SU-DHL-6 (cell line): Measurements from ENCODE around the gene MYL3.

Experiments used
- H2AFZ ChIP-seq: fragments of 200-600 bp; sonication (generic); 2 replicates; pipeline ENCODE4 v1.6.1; 2014; ENCODE audit warnings: low read depth, mild to moderate bottlenecking, moderate library complexity, mixed read lengths, antibody characterized with exemption, low read length; ENCODE audit not compliant: severe bottlenecking
- H3F3A ChIP-seq: fragments of 200-600 bp; shearing (Covaris generic); 2 replicates; pipeline ENCODE4 v1.6.0; 2016; ENCODE audit warnings: antibody characterized with exemption, mild to moderate bottlenecking; ENCODE audit not compliant: insufficient read depth
- H3K27ac ChIP-seq: fragments of 200-600 bp; sonication (generic); 2 replicates; pipeline ENCODE4 v1.5.1; 2016; ENCODE audit warnings: low read depth, mild to moderate bottlenecking, low read length, moderate library complexity, mixed read lengths
- H3K27me3 ChIP-seq: fragments of 200-600 bp; sonication (generic), shearing (Covaris generic); 2 replicates; pipeline ENCODE4 v1.6.0; 2014; ENCODE audit warnings: mild to moderate bottlenecking, low read length
- H3K36me3 ChIP-seq: fragments of 200-600 bp; sonication (generic); 2 replicates; pipeline ENCODE4 v1.6.1; 2014; ENCODE audit warnings: mild to moderate bottlenecking, low read length, mixed read lengths
- H3K4me2 ChIP-seq: fragments of 300-600, 200-600 bp; shearing (Covaris generic), sonication (generic); 2 replicates; pipeline ENCODE4 v1.6.0; 2014; ENCODE audit warnings: low read length, low read depth, mild to moderate bottlenecking; ENCODE audit not compliant: poor library complexity, severe bottlenecking
- H3K4me3 ChIP-seq: fragments of 200-600 bp; sonication (generic); 2 replicates; pipeline ENCODE4 v1.5.1; 2014; ENCODE audit warnings: antibody characterized with exemption, low read length, mild to moderate bottlenecking, mixed read lengths; ENCODE audit not compliant: insufficient read depth, poor library complexity, severe bottlenecking
- H3K79me2 ChIP-seq: fragments of 200-600 bp; sonication (generic); 2 replicates; pipeline ENCODE4 v1.6.1; 2014; ENCODE audit warnings: mild to moderate bottlenecking, low read length, moderate library complexity; ENCODE audit not compliant: insufficient read depth
- H3K9ac ChIP-seq: fragments of 200-600 bp; sonication (generic); 2 replicates; pipeline ENCODE4 v1.7.0; 2014; ENCODE audit warnings: mild to moderate bottlenecking, low read length
- H3K9me2 ChIP-seq: fragments of 200-600 bp; sonication (generic); replicated peaks from 2 replicates; pipeline ENCODE4 v1.6.1; 2014; ENCODE audit warnings: low read length; ENCODE audit not compliant: insufficient read depth
- H3K9me3 ChIP-seq: fragments of 200-600 bp; sonication (generic); 2 replicates; pipeline ENCODE4 v1.6.1; 2014; ENCODE audit warnings: low read length, mixed read lengths; ENCODE audit not compliant: insufficient read depth
- H4K20me1 ChIP-seq: fragments of 200-600 bp; sonication (generic); 2 replicates; pipeline ENCODE4 v1.6.1; 2014; ENCODE audit warnings: low read depth, mild to moderate bottlenecking, antibody characterized with exemption, low read length, moderate library complexity, mixed read lengths
- EZH2phosphoT487 ChIP-seq: fragments of 200-600 bp; sonication (generic), shearing (Covaris generic); conservative IDR thresholded peaks from 2 replicates; pipeline ENCODE4 v1.6.1; 2018; ENCODE audit warnings: mild to moderate bottlenecking, antibody characterized with exemption, low read length, moderate library complexity, mixed read lengths
- TF ChIP-seq, protein P1 (sequence below): fragments of 200-600 bp; sonication (generic); IDR thresholded peaks from one replicate; pipeline ENCODE4 v1.5.1; 2017; ENCODE audit warnings: antibody characterized with exemption, mild to moderate bottlenecking, low read length, moderate library complexity; ENCODE audit not compliant: insufficient read depth, poor library complexity, severe bottlenecking

Gene MYL3

DNA sequence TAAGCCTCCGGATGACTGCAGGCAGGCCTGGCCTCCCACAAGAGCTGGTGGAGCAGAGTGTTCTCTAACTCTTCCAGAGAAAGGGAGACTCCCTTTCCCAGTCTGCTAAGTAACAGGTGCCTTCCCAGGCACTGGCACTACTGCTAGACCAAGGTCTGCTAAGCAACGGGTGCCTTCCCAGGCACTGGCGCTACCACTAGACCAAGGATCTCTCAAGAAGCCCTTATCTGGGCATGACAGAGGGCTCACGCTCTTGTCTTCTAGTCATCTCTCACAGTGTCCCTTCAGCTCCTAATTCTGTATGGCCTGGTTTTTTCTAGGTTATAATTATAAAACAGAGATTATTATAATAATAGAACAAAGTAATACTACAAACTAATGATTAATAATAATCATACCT lies 27.8 kb downstream of the MYL3 start:
- Histone ChIP-seq H3K9ac (no peak overlapping the region), H3K4me3 (no peak overlapping the region), H3F3A (no peaks in the 10 kb centered on the region), H3K79me2 (no peaks in the 10 kb centered on the region), H3K27me3 (no peaks in the 10 kb centered on the region), H3K4me2 (no peak overlapping the region), H3K36me3 (no peaks in the 10 kb centered on the region), H3K9me2 (no peaks in the 10 kb centered on the region), H2AFZ (no peak overlapping the region), H3K27ac (no peak overlapping the region), H3K9me3 (peaks cover 7% of the 10 kb centered on the region; the same call in 1 of the 2 replicates), H4K20me1 (no peaks in the 10 kb centered on the region)
- TF ChIP-seq, protein P1, sequence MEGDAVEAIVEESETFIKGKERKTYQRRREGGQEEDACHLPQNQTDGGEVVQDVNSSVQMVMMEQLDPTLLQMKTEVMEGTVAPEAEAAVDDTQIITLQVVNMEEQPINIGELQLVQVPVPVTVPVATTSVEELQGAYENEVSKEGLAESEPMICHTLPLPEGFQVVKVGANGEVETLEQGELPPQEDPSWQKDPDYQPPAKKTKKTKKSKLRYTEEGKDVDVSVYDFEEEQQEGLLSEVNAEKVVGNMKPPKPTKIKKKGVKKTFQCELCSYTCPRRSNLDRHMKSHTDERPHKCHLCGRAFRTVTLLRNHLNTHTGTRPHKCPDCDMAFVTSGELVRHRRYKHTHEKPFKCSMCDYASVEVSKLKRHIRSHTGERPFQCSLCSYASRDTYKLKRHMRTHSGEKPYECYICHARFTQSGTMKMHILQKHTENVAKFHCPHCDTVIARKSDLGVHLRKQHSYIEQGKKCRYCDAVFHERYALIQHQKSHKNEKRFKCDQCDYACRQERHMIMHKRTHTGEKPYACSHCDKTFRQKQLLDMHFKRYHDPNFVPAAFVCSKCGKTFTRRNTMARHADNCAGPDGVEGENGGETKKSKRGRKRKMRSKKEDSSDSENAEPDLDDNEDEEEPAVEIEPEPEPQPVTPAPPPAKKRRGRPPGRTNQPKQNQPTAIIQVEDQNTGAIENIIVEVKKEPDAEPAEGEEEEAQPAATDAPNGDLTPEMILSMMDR: no peak
- no peak for TF ChIP-seq EZH2phosphoT487

DNA sequence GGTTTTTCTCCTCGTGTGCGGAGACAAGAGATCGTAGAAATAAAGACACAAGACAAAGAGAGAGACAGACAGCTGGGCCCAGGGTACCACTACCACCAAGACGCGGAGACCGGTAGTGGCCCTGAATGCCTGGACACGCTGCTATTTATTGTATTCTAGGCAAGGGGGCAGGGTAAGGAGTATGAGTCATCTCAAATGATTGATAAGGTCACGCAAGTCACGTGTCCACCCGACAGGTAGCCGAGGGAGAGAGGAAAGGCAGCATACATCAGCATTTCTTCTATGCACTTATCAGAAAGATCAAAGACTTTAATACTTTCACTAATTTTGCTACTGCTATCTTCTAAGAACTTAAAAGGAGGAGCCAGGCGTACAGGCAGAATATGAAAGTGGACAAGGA lies 28.2 kb downstream of the MYL3 start:
- Histone ChIP-seq H3K27ac (no peak overlapping the region), H4K20me1 (no peaks in the 10 kb centered on the region), H2AFZ (no peak overlapping the region), H3K9me3 (peaks cover 7% of the 10 kb centered on the region; the same call in 1 of the 2 replicates), H3F3A (no peaks in the 10 kb centered on the region), H3K9ac (no peak overlapping the region), H3K9me2 (no peaks in the 10 kb centered on the region), H3K4me3 (no peak overlapping the region), H3K4me2 (no peak overlapping the region), H3K36me3 (no peaks in the 10 kb centered on the region), H3K79me2 (no peaks in the 10 kb centered on the region), H3K27me3 (no peaks in the 10 kb centered on the region)
- TF ChIP-seq EZH2phosphoT487: no peak
- TF ChIP-seq, protein P1: no peak

DNA sequence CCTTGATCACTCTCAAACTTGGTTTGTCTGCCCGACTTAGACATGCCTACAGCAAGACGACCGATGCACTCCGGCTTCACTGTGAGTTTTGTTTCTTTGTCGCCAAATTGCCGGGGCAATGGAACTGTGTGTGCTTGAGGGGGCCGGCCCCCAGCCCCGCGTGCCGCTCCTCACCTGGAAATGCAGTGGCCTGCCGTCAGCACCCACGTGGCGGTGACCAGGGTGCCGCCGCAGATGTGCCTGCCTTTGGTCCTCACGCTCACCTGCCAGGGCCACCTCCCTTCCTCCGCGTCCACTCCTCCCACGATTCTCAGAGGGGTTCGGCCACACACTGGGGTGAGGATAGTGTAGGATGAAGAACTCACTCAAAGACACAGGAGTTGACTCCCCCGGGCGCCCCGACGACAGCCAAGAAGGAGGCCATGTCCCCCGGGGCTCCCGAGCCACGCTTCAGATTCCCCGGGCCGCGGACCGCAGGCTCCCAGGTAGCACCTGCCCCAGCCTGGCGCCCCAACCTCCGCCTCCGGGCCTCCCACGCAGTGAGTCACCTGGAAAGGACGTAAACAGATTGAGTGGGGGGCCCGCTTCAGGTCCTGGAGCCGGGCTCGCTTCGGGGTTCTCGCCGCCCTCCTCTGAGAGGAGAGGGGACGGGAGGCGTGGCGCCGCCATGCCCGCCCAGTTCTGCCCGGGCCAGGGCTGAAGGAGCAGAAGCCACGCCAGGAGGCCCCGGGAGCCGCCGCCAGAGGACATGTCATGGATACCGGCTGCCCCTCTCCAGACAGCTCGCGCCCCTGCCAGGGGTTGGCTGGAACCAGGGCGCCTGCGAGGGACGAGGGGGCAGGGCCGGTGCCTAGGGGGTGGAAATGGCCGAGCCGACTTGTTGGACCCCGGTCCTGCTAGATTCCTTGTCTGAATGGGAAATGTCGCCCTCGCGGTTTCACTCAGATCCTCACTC lies 29.6 kb downstream of the MYL3 start:
- H3K27me3 ChIP-seq: no peaks in the 10 kb centered on the region
- H3K4me3 ChIP-seq: no peak overlapping the region
- no peak overlapping the region for H3K4me2 ChIP-seq
- H4K20me1 ChIP-seq: no peaks in the 10 kb centered on the region
- H3K79me2 ChIP-seq: no peaks in the 10 kb centered on the region
- H3K36me3 ChIP-seq: no peaks in the 10 kb centered on the region
- no peak overlapping the region for H3K27ac ChIP-seq
- no peak overlapping the region for H2AFZ ChIP-seq
- H3K9ac ChIP-seq: no peak overlapping the region
- H3K9me2 ChIP-seq: no peaks in the 10 kb centered on the region
- no peak for TF ChIP-seq EZH2phosphoT487
- TF ChIP-seq, protein P1: no peak
- peaks cover 7% of the 10 kb centered on the region; the same call in 1 of the 2 replicates for H3K9me3 ChIP-seq
- no peaks in the 10 kb centered on the region for H3F3A ChIP-seq
